HG03521 (cell line): ENCODE measurements around the gene ANXA2.
"Not testable (repeated sequence)": the region's sequence is repeated elsewhere in the genome, so short reads cannot be mapped to it uniquely, and the experiment has no call there.

Experiments used
- ATAC-seq: cut with Tn5 transposase; IDR thresholded peaks from one replicate; pipeline ENCODE4 v1.9.1; 2021; ENCODE audit warnings: mild to moderate bottlenecking, moderate library complexity; ENCODE audit not compliant: unreplicated experiment

ANXA2 gene

DNA sequence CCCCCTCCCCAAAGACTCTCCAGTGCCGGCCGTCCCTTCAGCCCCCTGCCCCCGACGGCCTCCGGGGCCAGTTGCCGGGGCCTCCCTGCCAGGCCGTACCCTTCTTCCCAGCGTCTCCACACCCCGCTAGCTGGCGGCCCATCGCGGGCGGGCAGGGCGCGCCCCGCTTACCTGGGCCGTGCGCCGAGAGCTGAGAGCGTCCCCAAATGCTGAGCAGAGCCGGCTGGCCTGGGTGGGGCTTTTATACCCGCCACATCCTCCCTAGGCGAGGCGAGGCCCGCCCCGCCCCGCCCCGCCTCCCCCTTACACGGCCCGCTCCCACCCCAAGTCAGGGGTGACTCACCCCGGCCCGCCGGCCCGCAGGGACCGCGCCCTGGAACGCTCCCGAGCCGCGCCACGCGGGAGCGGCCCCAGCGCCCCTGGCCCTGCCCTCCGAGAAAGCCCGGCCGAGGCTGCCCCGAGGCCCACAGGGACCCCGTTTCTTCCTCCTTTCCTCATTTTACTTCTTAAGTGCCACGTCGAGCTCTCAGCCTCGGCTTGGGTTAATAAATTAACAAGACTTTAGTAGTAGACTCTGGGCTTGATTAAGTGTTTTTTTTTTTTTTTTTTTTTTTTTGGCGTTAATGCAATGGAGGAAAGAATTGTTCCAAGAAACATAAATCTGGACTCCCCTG, at the start of gene ANXA2:
TSS of gene ANXA2 (minus strand) at position 215 of the 674 bp plus-strand sequence. CDS start 11,911 bp downstream, outside the sequence.
- ATAC-seq = peak; percentile 67

DNA sequence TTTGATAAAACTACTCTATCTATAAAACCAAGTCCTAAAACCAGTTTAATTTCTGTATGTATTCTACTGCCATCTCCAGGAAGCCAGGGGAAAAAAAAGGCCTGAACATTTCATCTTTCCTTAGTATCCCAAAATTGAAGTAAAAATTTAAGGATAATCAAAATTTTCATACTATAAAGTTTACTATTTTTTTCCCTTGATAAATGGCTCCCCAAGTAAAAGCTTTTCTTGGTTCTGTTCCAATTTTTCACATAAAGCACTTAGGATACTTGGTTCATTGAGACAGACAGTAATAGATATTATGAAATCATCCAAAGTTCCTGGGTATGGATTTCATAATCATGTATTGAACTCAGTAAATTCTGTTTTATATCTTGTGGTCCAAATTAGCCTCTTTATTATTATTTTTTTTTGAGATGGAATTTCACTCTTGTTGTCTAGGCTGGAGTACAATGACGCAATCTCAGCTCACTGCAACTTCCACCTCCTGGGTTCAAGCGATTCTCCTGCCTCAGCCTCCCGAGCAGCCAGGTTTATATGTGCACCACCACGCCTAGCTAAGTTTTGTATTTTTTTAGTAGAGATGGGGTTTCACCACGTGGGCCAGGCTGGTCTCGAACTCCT, 46.6 kb upstream of the ANXA2 start:
- ATAC-seq = no peak

DNA sequence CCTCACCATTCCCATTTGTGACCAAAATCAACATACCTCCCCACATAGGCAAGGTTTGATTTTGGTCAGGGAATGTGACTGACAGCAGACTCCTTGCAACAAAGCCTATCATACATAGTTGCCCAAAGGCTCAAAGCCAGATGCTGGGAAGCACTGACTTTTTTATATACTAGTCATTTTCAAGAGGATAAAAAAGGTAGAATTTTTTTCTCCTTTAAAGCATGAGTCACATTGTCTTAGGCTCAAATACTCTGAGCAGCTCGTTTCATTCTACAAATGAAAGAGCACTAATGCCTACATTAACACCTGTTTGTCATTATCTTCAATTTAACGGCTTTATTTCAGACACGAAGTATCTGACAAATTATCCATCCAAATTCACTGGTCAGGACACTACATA, 45.0 kb upstream of the ANXA2 start:
- ATAC-seq = no peak

DNA sequence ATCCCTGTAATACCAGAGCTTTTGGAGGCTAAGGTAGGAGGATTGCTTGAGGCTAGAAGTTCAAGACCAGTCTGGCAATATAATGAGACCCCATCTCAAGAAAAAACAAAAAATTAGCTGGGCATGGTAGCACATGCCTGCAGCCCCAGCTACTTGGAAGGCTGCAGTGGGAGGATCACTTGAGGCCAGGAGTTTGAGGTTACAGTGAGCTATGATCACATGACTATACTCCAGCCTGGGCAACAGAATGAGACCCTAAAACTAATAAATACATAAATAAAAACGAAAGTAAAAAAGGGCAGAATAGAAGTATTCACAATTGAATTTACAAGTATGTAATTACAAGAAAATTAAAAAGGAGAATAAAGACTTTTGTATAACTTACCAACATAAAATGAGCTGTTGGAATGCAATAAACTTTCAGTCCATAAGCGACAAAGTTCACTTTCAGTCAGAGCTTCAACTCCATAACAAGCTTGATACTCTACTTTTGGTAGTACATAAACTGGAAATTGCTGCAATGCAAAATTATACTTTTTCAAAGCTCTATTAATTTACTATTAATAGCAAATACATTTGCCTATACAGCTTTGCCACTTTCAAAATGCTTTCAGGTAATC, 44.4 kb upstream of the ANXA2 start:
- no peak for ATAC-seq

DNA sequence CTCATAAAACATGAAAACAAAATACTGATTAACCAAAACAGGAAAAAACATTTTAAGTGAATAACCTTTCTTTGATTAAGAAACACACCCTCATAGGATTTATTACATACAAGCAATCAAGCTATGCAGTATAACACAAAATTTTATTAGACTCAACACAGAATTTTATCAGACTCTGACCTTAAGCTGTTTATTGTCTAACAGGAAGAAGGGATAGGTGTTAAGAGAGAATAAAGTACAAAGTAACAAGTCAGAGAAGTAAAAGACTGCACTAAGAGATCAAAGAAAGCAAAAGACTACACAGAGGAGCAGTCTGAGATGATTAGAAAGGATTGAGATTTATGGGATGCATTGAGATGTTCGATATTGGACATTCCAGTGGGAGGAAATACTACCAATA, 43.5 kb upstream of the ANXA2 start:
- no peak for ATAC-seq

DNA sequence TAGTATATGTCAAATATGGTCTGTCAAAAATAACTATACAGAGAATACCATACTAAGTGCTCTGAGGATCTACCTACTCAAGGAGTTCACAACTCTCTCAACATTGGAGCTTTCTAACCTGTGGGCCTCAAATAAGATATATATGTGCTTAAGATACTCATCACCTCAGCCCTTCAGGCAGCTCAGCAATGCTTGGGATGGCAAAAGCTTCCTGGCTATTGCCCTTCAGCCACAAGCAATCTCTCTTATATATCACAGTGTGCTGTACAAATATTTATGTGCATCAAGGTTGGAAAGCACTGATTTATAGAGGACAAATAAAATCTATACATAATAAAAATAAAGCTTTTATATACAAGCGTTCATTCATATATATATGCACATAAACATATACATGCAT, 40.9 kb upstream of the ANXA2 start:
- no peak for ATAC-seq

DNA sequence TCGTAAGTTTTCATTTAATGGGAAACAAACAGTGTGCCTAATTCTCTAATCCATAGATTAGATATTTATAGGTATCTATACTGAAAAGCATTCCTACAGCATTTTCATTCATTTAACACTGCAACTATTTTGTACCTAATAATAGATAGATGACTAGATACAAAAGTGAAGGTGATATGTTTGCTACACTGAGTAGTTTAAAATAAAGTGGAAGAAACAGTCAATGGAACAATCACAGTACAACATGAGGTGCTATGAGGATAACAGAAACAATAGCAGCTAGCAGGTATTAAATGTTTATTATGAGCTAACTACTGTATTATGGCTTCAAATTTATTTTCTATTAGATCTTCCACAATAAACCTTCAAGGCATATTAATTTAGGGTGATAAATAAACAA, 31.1 kb upstream of the ANXA2 start:
- ATAC-seq = no peak

DNA sequence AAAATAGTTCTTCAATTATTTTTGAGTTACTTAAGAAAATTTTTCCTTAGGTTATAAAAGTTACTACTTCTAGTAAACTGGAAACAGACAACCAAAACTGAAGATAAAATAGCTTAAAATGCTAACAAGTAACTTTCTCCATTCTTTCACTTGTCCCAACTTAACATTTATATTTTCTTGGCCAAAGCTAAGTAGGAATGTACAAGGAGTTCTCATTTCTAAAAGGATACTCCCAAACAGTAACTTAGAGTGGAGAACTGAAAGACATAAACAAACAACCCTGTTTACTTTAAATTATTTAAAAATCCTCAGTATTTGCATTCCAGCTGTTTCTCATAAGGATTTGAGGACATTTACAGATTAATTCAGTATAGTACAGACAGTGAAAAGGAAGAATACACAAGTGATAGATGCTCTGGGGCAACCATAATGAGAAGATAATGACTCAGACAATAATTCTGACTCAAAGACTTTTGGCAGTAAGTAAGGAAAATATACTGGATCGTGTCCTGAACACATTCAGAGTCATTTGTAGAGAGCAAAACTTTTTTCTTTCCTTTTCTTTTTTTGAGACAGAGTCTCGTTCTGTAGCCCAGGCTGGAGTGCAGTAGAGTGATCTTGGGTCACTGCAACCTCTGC, 29.2 kb upstream of the ANXA2 start:
- no peak for ATAC-seq

DNA sequence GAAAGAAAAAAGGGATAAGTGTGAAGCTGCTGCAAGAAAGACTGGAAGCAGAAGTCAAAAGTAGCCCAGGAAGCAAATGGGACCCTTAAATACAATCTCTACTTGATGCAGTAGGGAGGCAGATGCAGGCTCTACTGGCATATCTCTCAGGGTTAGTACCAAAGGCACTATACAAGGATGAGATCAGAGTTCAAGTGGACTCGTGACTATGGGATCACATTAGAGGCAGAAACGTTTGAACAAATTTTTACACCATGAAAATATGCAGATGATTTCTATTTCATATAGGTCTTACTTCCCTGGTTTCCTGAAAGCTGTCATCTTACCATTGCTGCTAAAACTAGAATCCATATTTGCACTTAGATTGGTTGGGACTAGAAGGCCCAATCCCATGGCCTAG, 27.7 kb upstream of the ANXA2 start:
- no peak for ATAC-seq

DNA sequence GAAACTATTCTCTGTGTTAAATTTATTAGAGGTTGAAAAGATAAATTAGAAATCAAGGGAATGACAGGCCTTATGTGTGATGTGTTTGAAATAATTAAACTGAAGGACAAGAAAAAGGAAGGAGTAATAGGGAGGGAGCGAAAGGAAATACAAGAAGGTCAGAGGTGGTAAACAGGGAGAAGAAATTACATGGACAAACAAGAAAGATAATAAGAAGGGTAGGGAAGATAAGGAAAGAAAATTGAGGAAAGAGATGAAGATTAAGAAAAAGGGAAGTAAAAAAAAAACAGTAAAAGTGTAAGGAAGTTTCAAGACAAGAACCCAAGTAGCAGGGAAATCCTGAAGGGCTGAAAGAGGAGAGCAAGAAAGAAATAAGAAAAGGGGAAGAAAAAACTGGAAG, 26.2 kb upstream of the ANXA2 start:
- ATAC-seq = no peak

DNA sequence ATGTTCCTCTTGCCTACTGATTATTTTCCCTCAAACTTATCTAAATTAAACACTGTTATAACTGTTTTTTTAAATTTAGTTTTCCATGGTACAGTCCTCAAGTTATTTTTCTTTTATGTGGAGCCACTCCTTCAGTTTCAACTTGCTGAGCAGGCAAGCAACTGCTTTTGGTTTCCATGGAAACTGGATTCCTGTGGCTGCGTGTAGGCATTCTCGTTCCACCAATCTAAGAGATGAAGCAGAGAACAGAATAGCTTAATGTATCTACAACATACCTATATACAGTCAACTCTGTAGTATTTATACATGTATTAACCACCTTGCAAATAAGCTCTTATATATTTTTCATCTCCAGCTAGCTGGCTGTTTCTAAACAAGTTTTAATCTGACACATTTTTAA, 25.8 kb upstream of the ANXA2 start:
- ATAC-seq = no peak

DNA sequence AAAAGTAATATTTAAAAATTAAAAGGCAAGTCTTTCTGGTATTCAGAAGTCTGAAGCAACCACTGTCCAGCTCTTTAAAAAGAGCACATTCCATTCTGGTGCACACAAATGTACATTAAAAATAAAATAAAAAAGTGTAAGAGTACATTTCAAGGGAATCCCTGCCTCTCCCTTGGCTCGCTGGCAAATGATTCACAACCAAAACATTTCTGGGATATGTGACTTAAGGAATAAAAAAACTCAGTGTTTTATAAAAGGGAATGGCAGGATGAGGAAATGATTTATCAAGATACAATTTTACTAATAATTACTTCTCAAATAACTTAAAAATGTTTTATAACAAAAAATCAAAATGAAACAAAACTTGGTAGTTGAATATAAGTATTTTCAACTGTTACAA, 23.8 kb upstream of the ANXA2 start:
- no peak for ATAC-seq

DNA sequence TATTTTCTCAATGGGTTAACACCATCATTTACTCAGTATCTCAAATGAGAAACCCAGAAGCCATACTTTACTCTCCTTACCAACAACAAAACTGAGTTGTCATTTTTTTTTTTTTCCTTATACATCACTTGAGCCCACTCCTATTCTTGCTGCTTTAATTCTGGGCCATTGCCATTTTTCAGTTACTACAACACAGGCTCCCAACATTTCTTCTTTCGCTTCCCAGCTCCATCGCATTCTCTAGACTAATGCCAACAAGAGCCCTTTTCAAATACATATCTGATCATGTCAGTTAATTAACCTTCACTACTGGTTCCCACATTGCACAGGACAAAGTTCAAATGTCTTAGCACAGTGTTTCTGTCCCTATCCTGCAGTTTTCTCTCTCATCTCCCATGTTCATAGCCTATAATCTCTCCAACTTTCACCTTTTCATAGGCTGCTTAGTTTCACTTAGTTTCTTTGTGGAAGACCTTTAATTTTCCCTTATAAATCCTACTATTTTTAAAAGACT, 22.5 kb upstream of the ANXA2 start:
- ATAC-seq = no peak

DNA sequence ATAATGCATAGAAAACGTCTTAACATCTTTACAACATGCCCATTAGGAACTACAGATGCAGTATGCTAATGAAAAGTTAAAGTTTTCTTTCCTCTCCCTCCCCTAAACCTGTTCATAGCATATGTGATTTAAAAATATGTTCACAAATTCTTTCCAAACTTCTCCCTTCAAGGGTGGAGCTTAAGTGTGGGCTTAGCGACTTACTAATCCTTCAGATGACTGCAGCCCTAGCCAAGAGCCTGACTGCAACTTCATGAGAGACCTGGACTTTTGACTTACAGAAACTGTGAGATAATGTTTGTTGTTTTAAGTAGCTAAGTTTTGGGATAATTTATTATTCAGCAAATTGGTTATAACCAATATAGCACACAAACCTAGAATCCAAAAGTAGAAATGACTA, 22.0 kb upstream of the ANXA2 start:
- no peak for ATAC-seq

DNA sequence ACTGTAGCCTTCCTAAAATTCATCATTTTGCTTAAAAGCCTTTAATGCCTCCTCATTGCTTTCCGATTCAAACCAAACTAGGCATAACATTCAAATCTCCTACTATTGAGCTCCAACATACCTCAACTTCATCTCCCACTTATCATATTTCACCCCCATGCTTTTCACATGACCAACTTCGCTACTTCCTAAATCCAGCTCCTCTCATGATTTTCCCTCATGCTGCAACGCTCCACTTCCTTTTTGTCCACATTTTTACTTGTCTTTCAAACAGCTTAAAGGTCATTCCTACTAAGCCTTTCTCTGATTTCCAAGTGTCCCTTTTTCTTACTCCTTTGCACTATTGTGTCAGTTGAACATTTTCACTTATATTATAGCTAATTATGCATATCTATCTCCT, 20.3 kb upstream of the ANXA2 start:
- ATAC-seq = no peak

DNA sequence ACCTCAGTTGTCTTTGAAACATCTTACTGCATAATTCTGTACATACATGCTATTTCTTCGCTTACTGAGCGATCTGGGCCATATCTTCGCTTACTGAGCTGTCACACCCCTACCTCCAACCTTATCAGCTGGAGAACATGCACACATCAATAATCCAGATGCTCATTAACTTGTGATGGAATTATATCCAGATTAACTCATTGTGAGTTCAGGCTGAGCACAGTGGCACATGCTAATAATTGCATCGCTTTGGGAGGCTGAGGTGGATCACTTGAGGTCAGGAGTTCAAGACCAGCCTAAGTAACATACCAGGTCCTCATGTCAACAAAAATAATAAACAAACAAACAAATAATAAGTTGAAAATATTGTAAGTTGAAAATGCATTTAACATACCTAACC, 19.3 kb upstream of the ANXA2 start:
- no peak for ATAC-seq

DNA sequence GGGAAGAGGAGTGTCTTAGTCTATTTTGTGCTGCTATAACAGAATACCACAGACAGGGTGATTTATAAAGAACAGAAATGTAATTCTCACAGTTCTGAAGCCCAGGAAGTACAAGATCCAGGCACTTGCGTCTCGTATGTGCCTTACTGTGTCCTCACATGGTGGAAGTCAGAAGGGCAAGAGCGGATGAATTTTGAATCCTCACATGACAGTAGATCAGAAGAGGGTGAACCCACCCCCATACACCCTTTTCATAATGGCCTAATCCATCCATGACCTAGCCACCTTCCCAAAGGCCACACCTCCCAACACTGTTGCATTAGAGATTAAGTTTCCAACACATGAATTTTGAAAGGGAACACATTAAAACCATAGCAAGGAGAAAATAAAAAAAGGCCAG, 18.7 kb upstream of the ANXA2 start:
- no peak for ATAC-seq

DNA sequence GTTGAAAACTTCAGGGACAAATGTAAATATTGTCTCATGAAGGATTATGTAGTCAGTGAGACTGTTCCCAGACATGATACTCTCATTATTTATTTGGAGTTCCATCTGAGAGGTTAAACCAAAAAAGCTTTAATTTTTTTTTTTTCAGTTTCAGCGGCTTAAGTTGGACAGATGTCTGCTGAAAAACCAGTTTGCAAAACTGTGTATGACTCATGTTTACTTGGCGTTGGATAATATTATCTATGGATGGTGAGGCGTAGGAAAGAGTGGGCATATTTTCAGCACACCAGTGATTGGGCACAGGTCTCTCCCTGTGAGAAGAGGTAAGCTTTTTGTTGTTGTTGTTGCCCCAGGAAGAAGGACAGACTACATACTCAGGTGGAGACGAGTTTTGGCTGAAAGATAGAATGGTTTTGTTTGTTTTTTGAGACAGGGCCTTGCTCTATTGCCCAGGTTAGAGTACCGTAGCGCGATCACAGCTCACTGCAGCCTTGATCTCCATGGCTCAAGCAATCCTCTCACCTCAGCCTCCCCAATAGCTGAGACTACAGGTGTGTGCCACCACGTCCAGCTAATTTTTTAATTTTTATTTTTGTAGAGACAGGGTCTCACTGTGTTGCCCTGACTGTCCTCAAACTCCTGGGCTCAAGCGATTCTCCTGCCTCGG, 16.4 kb upstream of the ANXA2 start:
- no peak for ATAC-seq

DNA sequence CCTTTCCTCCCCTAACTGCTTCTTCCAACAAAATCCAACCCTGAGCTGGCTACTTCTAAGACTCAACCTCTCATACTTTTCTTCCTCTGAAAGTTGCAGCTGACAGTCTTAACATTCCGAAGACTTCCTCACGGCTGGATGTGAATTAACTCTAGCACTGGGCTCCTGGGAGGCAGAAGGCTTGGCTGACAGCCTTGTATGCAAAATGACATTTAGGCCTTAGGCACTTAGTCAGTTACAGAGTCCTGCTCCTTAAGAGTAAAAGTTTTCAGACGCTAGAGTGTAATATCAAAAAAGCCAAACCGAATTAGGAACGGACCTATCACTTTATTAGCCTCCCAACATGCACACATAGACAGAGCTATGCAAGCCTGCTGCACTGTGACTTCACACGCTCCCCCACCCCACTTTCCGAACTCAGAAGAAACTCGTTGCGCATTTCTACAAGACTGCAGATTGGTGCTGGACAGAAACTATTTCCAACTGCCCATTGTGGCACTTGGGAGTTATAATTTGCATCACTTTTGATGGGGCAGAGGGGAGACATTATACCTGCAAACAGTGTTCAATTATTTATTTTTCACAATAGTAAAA, 15.5 kb upstream of the ANXA2 start:
- no peak for ATAC-seq

DNA sequence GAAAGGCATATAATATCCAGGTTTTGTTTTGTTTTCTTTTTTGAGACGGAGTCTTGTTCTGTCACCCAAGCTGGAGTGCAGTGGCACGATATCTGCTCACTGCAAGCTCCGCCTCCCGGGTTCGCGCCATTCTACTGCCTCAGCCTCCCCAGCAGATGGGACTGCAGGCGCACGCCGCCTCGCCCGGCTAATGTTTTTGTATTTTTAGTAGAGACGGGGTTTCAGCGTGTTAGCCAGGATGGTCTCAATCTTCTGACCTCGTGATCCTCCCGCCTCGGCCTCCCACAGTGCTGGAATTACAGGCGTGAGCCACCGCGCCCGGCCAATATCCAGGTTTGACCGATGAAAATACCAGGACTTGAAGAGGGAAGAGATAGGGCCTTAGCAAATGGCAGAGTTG, 15.0 kb upstream of the ANXA2 start:
- not testable (repeated sequence) for ATAC-seq
